Measurements from ENCODE around the gene CETN2.
"Not testable (repeated sequence)": the region's sequence is repeated elsewhere in the genome, so short reads cannot be mapped to it uniquely, and the experiment has no call there.

CETN2 gene

DNA sequence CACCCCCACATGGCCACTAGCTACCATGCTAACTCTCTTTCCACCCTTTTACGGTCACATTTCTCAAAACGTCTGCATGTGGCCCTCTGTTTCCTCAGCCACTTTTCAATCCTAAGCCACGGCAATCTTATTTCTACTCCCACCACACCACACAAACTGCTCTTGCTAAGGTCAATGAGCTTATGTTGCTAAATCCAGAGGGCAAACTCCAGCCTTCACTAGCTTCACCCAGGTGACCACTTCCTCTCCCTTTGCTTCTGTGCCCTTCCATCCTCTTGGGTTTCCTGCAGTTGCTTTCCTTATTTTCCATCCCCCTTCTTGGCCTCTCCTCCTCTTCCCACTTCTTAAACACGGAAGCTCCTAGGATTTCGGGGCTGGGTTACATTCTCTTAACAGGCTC, 16.5 kb downstream of the CETN2 start:
- in situ Hi-C loops (cut with MboI; ENCODE audit: low sequenced_read_pairs, unreplicated experiment): loop anchor here (10.0 to 25.0 kb wide), 2 partner anchors 169 to 1052 kb away; no protein-coding TSS in a partner anchor
- TF ChIP-seq, protein P1, sequence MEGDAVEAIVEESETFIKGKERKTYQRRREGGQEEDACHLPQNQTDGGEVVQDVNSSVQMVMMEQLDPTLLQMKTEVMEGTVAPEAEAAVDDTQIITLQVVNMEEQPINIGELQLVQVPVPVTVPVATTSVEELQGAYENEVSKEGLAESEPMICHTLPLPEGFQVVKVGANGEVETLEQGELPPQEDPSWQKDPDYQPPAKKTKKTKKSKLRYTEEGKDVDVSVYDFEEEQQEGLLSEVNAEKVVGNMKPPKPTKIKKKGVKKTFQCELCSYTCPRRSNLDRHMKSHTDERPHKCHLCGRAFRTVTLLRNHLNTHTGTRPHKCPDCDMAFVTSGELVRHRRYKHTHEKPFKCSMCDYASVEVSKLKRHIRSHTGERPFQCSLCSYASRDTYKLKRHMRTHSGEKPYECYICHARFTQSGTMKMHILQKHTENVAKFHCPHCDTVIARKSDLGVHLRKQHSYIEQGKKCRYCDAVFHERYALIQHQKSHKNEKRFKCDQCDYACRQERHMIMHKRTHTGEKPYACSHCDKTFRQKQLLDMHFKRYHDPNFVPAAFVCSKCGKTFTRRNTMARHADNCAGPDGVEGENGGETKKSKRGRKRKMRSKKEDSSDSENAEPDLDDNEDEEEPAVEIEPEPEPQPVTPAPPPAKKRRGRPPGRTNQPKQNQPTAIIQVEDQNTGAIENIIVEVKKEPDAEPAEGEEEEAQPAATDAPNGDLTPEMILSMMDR (IDR thresholded peaks at IDR 0.05; ENCODE audit: borderline replicate concordance, control extremely low read depth, extremely low read depth, insufficient read depth, missing control alignments): no peak

DNA sequence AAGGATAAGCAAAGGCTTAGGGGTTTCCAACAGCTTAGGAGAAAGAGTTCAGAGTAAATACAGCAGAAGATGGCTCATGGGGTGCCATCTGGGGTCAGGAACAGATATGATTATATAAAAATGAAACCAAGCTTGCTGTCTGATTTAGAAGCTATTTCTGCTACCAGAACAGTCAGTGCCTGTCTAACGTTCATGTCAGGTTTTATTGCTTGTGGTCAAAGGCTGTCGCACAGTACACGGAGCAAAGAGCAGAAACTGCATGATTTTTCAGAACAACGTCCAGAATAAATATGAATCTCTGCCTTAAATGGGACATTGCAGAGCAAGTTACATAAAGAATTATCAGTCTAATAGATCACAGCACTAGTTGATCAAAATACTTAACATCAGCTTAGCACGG, 17.4 kb downstream of the CETN2 start:
- in situ Hi-C loops (cut with MboI; ENCODE audit: low sequenced_read_pairs, unreplicated experiment): loop anchor here (10.0 to 25.0 kb wide), 2 partner anchors 168 to 1051 kb away; no protein-coding TSS in a partner anchor
- TF ChIP-seq, protein P1 (IDR thresholded peaks at IDR 0.05; ENCODE audit: borderline replicate concordance, control extremely low read depth, extremely low read depth, insufficient read depth, missing control alignments): no peak

More for the DNA sequence above, 16.5 kb downstream of the CETN2 start:
- no peak for DNase-seq (ENCODE audit: low spot score)

DNA sequence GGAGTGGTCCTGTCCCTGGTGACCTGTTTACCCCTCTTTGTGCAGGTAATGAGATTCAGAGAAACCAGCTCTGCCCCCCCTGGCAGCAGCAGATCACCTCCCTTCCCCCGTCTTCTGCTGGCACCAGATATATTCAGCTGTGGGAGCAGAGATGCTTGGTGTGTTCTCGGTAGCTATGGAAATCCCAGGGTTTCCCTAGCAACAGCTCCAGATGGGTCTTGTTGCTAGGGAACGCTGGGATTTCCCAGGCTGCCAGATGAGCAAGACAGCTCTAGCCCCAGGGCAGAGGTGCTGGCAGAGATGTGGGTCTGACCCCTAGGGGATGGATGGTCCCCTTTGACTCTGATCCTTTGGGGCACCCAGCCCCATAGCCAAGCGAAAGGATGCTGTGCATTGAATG, 20.2 kb downstream of the CETN2 start:
- TF ChIP-seq, protein P1 (IDR thresholded peaks at IDR 0.05; ENCODE audit: borderline replicate concordance, control extremely low read depth, extremely low read depth, insufficient read depth, missing control alignments): no peak
- DNase-seq (ENCODE audit: low spot score): no peak
- in situ Hi-C loops (cut with MboI; ENCODE audit: low sequenced_read_pairs, unreplicated experiment): loop anchor here (10.0 to 25.0 kb wide), 2 partner anchors 166 to 1048 kb away; no protein-coding TSS in a partner anchor

More for the DNA sequence above, 17.4 kb downstream of the CETN2 start:
- DNase-seq (ENCODE audit: low spot score): no peak

DNA sequence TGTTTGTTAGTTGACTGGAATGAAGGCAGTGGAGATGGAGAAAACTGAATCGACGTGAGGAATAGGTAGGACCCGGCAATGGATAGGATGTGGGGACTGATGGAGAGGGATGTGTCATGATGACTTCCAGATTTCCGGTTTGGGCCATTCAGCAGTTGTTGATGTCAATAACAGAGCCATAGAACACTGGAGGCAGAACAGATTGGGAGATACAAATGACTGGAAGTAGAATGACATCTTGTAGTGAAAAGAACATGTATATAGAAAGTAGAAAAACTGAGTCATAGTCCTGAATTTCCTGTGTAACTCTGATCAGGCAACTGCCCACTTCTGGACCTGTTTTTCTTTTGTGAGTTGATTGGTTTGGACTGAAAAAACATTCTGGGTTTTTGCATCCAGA, 24.5 kb downstream of the CETN2 start:
- DNase-seq (ENCODE audit: low spot score): no peak
- TF ChIP-seq, protein P1 (IDR thresholded peaks at IDR 0.05; ENCODE audit: borderline replicate concordance, control extremely low read depth, extremely low read depth, insufficient read depth, missing control alignments): no peak
- in situ Hi-C loops (cut with MboI; ENCODE audit: low sequenced_read_pairs, unreplicated experiment): loop anchor here (25.0 kb wide), 1 partner anchor 1044 kb away; no protein-coding TSS in a partner anchor

DNA sequence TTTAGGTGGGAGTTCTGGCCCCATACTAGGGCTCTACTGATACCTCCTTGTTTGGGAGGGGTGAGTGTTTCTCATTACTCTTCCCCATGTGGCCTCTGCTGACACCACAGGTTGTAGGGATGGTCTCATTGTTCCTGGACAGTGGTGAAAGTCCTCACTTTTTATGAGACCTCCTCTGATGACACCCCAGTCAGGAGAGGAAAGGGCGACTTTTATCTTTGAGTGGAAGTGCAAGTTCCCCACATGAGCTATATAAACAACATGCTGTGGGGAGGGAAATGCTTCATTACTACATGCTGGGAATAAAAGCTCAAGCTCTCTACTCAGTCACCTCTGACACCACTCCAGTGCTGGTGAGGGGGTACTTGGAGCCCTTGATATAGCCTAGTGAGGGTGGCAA, 31.6 kb downstream of the CETN2 start:
- TF ChIP-seq, protein P1 (IDR thresholded peaks at IDR 0.05; ENCODE audit: borderline replicate concordance, control extremely low read depth, extremely low read depth, insufficient read depth, missing control alignments): no peak
- no peak for DNase-seq (ENCODE audit: low spot score)
- in situ Hi-C loops (cut with MboI; ENCODE audit: low sequenced_read_pairs, unreplicated experiment): no loop called here

DNA sequence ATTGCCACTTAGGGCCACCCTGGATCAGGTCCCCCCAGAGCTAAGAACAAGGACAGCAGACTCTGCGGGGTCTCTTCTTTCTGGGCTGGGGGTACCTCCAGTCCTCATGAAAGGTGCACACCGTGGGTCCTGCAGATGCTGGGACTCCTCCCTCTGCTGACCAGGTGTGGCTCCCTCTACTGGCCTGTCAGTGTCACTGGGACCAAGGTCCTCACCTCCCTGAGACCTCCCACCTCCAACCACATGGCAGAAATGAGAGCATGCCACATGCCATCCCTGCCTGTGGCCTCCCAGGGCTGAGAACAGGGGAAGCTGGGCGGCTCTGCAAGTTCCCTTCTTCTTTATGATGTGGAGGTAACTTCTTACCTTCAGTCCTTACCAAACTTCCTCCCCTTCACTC, 43.5 kb downstream of the CETN2 start:
- in situ Hi-C loops (cut with MboI; ENCODE audit: low sequenced_read_pairs, unreplicated experiment); DNase-seq (ENCODE audit: low spot score): not testable (repeated sequence)
